K562 (cell line): ENCODE data around the gene POMGNT1. TPM values are rescaled to one million over a fixed set of nuclear protein-coding genes. Genes with fewer than 3 reads are reported as not detected.

Source experiments
- CBFB ChIP-seq: sonication (generic); formaldehyde crosslinking; IDR thresholded peaks from 2 replicates; pipeline ENCODE4 v1.4.0; 2020; ENCODE audit warnings: mild to moderate bottlenecking, missing genetic modification reagents
- CBX3 ChIP-seq, 2 experiments: IDR thresholded peaks; 1 replicate in 1 of 2; 2 replicates in 1 of 2; pipeline ENCODE4 v1.6.1; 2012; ENCODE audit warnings: inconsistent platforms in 2 of 2, low read length in 2 of 2, borderline replicate concordance in 1 of 2, control low read depth in 1 of 2
- CREM ChIP-seq: IDR thresholded peaks from 2 replicates; pipeline ENCODE4 v1.6.1; 2014; ENCODE audit warnings: antibody characterized with exemption, low read depth
- HMG20B ChIP-seq: fragments of 250-450 bp; sonication (Bioruptor Pico); IDR thresholded peaks from 2 replicates; pipeline ENCODE4 v1.5.0; 2021; ENCODE audit warnings: mild to moderate bottlenecking
- KAT2B ChIP-seq: IDR thresholded peaks from one replicate; pipeline ENCODE4 v1.6.1; 2012; ENCODE audit warnings: low read depth, mild to moderate bottlenecking, control low read depth, inconsistent platforms, low read length, moderate library complexity
- KLF10 ChIP-seq: fragments of 250-450 bp; sonication (Bioruptor Pico); IDR thresholded peaks from 2 replicates; pipeline ENCODE4 v1.6.1; 2021; ENCODE audit warnings: matching md5 sums
- MCM5 ChIP-seq: fragments of 450-650 bp; IDR thresholded peaks from 2 replicates; pipeline ENCODE4 v1.6.1; 2016; ENCODE audit warnings: low read depth
- MEIS2 ChIP-seq: fragments of 450-650 bp; IDR thresholded peaks from 2 replicates; pipeline ENCODE4 v1.6.1; 2014; ENCODE audit warnings: mild to moderate bottlenecking; ENCODE audit not compliant: partially characterized antibody
- PHF8 ChIP-seq: fragments of 200-600 bp; sonication (generic); IDR thresholded peaks from 2 replicates; pipeline ENCODE4 v1.6.1; 2012; ENCODE audit warnings: mixed run types, mild to moderate bottlenecking, inconsistent platforms, low read length, moderate library complexity, borderline replicate concordance
- SAFB ChIP-seq: fragments of 200-400 bp; formaldehyde crosslinking; IDR thresholded peaks from 2 replicates; pipeline ENCODE4 v1.6.1; 2017; ENCODE audit warnings: low read depth, low read length, borderline replicate concordance
- ZNF551 ChIP-seq: fragments of 250-450 bp; sonication (Bioruptor Pico); IDR thresholded peaks from 2 replicates; pipeline ENCODE4 v1.5.0; 2021; ENCODE audit warnings: mild to moderate bottlenecking, moderate library complexity
- ZNF764 ChIP-seq: fragments of 250-450 bp; sonication (Bioruptor Pico); IDR thresholded peaks from 2 replicates; pipeline ENCODE4 v1.4.0; 2020; ENCODE audit warnings: low read depth, mild to moderate bottlenecking, moderate library complexity
- polyA plus RNA-seq, 8 experiments: library from polyadenylated mRNA; depleted of rRNA in 4 of 8; stranded (reverse) in 5 of 8; unstranded in 3 of 8; fragments of >200 nt; fragmentation: Nextera tagmentation in 2 of 8; fragmentation: Illumina TruSeq in 1 of 8; extraction: Ambion mirVana in 2 of 8; extraction: Trizol in 1 of 8; gene quantifications; 2 replicates each; pipeline versions ENCODE4 v1.2.1 to v1.2.3, GENCODE V29; 2011 to 2014; ENCODE audit warnings: inconsistent platforms in 1 of 8, missing spikeins in 1 of 8
- total RNA-seq, 7 experiments: library from RNA; depleted of rRNA in 6 of 7; stranded (reverse); fragments of >200 nt in 6 of 7; fragmentation: Illumina TruSeq in 2 of 7; extraction: Trizol in 2 of 7; gene quantifications; 2 replicates each; pipeline versions ENCODE4 v1.2.1 to v1.2.3, GENCODE V29; 2011 to 2021; ENCODE audit warnings: low replicate concordance in 1 of 7
- TF ChIP-seq, protein P1 (sequence below): fragments of 450-650 bp; IDR thresholded peaks from 2 replicates; pipeline ENCODE4 v1.6.1; 2018; ENCODE audit warnings: mild to moderate bottlenecking, low read depth; ENCODE audit not compliant: partially characterized antibody
- TF ChIP-seq, protein P2 (sequence below), 2 experiments: fragments of 450-650 bp; formaldehyde crosslinking in 1 of 2; IDR thresholded peaks; 2 replicates each; pipeline versions ENCODE4 v1.4.0 to v1.6.1; 2014 to 2020; ENCODE audit warnings: mild to moderate bottlenecking in 2 of 2, borderline replicate concordance in 1 of 2, low read depth in 1 of 2
- TF ChIP-seq, protein P3 (sequence below): fragments of 250-450 bp; sonication (Bioruptor Pico); IDR thresholded peaks from 2 replicates; pipeline ENCODE4 v1.9.0; 2021; ENCODE audit warnings: mild to moderate bottlenecking, inconsistent platforms

Gene POMGNT1
- total and polyA plus RNA-seq, 9 of the 15 experiments (the other 6 are each of a cell fraction or from before 2014, with no cell fraction given): 14.1 to 58.9 (median 37.8) TPM

DNA sequence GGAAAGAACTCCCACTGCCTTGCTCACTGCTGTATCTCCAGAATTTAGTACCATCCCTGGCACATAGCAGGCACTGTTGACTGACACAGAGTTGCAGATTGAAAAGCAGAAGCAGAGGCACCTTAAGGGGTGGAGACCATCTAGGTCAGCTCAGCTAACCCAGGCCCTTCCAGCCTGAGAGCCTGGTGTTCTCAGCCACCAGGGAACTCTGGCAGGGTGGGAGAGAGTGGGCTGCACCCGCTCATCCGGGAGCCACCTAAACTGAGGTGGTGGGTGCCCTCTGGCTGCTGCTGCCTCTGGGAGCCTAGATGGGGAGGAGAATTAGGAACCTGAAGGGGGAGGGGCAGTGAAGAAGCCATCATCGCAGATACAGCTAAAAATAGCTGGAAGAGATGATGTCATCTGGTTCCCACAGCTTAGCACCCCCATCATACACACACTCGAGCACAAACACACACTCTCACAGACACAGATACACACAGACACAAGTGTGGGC, 24.8 kb downstream of the POMGNT1 start (continued):
- no peak for TF ChIP-seq SAFB
- TF ChIP-seq, protein P1, sequence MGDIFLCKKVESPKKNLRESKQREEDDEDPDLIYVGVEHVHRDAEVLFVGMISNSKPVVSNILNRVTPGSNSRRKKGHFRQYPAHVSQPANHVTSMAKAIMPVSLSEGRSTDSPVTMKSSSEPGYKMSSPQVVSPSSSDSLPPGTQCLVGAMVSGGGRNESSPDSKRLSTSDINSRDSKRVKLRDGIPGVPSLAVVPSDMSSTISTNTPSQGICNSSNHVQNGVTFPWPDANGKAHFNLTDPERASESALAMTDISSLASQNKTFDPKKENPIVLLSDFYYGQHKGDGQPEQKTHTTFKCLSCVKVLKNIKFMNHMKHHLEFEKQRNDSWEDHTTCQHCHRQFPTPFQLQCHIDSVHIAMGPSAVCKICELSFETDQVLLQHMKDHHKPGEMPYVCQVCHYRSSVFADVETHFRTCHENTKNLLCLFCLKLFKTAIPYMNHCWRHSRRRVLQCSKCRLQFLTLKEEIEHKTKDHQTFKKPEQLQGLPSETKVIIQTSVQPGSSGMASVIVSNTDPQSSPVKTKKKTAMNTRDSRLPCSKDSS: no peak
- TF ChIP-seq, protein P2, sequence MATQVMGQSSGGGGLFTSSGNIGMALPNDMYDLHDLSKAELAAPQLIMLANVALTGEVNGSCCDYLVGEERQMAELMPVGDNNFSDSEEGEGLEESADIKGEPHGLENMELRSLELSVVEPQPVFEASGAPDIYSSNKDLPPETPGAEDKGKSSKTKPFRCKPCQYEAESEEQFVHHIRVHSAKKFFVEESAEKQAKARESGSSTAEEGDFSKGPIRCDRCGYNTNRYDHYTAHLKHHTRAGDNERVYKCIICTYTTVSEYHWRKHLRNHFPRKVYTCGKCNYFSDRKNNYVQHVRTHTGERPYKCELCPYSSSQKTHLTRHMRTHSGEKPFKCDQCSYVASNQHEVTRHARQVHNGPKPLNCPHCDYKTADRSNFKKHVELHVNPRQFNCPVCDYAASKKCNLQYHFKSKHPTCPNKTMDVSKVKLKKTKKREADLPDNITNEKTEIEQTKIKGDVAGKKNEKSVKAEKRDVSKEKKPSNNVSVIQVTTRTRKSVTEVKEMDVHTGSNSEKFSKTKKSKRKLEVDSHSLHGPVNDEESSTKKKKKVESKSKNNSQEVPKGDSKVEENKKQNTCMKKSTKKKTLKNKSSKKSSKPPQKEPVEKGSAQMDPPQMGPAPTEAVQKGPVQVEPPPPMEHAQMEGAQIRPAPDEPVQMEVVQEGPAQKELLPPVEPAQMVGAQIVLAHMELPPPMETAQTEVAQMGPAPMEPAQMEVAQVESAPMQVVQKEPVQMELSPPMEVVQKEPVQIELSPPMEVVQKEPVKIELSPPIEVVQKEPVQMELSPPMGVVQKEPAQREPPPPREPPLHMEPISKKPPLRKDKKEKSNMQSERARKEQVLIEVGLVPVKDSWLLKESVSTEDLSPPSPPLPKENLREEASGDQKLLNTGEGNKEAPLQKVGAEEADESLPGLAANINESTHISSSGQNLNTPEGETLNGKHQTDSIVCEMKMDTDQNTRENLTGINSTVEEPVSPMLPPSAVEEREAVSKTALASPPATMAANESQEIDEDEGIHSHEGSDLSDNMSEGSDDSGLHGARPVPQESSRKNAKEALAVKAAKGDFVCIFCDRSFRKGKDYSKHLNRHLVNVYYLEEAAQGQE (IDR thresholded peaks at IDR 0.05; ENCODE audit: borderline replicate concordance): peak; percentile 77; the same call in 1 of the 2 replicates
- TF ChIP-seq, protein P2 (CRISPR knock-in tag; IDR thresholded peaks at IDR 0.05; ENCODE audit: low read depth): no peak
- no peak for TF ChIP-seq ZNF551 (CRISPR knock-in tag)
- no peak for TF ChIP-seq KAT2B
- TF ChIP-seq MEIS2: peak; percentile 3
- TF ChIP-seq PHF8: no peak
- TF ChIP-seq MCM5: no peak
- TF ChIP-seq CREM: no peak; the same call in 1 of the 2 replicates
- TF ChIP-seq CBX3 (IDR thresholded peaks at IDR 0.05; ENCODE audit: borderline replicate concordance in 1 of 2, low read length in 2 of 2): no peak
- TF ChIP-seq HMG20B: no peak
- TF ChIP-seq, protein P3, sequence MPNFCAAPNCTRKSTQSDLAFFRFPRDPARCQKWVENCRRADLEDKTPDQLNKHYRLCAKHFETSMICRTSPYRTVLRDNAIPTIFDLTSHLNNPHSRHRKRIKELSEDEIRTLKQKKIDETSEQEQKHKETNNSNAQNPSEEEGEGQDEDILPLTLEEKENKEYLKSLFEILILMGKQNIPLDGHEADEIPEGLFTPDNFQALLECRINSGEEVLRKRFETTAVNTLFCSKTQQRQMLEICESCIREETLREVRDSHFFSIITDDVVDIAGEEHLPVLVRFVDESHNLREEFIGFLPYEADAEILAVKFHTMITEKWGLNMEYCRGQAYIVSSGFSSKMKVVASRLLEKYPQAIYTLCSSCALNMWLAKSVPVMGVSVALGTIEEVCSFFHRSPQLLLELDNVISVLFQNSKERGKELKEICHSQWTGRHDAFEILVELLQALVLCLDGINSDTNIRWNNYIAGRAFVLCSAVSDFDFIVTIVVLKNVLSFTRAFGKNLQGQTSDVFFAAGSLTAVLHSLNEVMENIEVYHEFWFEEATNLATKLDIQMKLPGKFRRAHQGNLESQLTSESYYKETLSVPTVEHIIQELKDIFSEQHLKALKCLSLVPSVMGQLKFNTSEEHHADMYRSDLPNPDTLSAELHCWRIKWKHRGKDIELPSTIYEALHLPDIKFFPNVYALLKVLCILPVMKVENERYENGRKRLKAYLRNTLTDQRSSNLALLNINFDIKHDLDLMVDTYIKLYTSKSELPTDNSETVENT (CRISPR knock-in tag): no peak
- TF ChIP-seq KLF10 (CRISPR knock-in tag): no peak
- TF ChIP-seq CBFB (CRISPR knock-in tag): no peak
- TF ChIP-seq ZNF764: no peak
